HG02938 (cell line): Measurements from ENCODE around the gene BLOC1S3.

Experiments
- ATAC-seq: cut with Tn5 transposase; IDR thresholded peaks from one replicate; pipeline ENCODE4 v1.9.1; 2021; ENCODE audit warnings: mild to moderate bottlenecking, moderate library complexity; ENCODE audit not compliant: unreplicated experiment

The BLOC1S3 gene

DNA sequence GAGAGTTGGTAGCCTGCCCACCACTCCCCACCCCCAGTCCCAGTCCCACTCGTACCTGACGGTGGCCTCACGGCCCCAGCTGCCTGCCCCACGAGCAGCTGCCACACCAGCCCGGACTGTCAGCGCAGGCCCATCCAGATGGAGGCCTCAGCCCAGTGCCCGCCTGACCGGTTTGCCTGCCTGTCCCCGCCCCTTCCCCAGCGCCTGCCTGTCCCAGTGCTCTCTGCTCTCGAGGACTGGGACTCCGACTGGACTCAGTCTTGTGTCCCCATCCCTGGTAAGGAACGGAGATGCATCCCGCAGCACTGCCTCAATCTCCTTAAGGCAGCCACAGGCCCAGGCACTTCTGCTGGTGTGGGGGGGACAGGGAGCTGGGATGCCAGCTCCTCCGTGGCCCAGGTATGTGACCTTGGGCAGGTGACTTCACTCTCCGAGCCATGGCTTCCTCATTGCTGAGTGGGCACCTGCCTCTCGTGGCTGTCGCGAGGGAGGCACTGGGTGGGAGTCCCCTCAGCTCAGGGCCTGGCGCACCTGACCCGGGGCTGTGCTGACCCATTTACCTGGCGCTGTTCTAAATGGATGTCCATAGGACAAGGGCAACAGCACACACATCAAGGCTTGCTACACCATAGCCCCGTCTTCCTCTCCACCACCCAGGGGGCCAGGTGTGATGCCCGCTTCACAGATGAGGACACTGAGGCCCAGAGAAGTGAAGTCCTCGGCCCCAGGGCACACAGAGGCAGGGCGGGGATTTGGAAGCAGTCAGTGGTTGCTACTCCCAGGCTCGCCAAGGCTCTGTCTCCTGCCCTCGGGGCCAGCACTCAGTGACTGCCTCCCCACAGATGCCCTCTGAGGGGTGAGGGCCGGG is 17.5 kb upstream of the BLOC1S3 start, which contains the start of gene NKPD1:
Gene NKPD1, minus strand, starts transcription at position 113 of the 868 bp plus-strand sequence. CDS start 832 bp downstream, outside the sequence.
- no peak for ATAC-seq

DNA sequence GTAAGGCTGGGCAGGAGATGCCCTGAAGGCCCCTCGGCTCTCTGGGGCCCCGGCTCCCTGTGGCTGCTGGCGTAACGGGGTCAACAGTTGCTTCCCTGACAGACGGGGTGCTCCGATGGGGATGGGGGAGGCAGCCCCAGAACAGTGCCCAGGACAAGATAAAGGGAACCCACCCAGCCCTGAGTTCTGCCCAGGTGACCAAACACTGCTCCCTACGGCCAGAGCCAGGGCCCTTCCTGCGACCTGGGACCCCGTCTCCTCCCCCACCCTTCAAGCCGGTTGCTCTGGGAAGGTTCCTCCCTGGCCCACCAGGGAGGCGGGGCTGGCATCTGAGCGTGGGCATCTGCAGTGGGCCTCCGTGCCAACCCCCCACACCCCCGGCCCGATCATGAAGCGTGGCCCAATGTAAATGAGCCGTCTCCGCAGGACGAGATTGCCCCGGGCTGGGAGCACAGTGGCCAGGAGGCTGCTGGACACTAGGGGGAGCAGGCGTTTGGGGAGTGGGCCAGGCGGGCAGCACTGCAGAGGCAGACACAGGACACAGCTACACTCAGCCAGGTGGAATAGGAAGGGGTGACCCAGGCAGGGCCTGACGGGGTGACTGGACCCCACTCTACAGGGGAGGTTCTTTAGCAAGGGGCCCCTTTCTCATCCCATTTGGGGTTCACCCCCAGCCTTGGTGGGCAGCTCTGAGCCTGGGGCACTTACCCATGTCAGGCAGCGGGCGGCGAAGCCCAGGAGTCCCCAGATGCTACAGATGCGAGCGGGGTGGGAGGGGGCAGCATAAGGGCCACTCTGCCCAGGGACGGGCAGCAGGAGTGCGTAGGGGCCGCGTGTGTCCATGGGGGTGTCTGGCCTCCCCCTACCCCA is 16.6 kb upstream of the BLOC1S3 start:
- no peak for ATAC-seq

DNA sequence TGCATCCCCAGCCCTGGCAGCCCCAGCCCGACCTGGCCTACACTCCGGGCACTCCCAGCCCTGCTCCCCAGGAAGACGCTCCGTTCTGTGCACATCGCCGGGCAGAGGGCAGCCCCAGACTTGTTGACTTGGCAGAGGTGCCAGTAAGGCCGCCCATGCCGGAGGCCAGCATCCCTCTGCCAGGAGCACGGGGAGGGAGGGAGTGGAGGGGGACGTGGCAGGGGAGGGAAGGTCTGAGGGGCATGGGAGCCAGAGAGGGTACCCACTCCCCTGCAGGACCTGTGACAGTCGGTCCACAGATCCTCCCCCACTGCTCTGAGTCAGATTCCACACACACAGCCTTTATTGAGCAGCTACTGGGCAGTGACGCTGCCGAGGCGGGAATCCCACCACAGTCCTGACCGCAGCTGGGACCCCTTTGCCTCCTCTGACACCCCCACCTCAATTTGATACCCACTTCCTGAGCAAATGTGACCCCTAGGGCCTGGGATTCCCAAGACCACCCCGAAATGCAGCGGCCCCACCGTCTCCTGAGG is 15.9 kb upstream of the BLOC1S3 start:
- ATAC-seq = no peak

DNA sequence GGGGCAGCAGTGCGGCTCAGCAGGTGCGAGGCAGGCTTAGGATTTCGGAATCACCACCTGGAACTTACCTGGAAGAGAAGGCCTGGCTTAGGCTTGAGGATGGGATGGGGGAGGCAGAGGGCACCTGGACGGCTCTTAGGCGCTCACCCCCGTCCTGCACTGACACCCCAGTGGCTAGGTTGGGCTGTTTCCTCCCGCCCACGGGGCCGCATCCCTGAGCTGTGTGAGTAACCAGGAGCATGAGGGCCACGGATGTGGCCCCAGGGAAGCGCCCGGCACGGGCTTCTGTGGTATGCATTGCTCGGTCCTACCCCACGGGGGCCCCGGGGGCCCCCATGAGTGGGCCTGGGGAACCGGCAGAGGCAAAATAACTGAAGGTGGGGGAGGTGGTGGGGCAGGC is 15.4 kb upstream of the BLOC1S3 start:
- no peak for ATAC-seq

DNA sequence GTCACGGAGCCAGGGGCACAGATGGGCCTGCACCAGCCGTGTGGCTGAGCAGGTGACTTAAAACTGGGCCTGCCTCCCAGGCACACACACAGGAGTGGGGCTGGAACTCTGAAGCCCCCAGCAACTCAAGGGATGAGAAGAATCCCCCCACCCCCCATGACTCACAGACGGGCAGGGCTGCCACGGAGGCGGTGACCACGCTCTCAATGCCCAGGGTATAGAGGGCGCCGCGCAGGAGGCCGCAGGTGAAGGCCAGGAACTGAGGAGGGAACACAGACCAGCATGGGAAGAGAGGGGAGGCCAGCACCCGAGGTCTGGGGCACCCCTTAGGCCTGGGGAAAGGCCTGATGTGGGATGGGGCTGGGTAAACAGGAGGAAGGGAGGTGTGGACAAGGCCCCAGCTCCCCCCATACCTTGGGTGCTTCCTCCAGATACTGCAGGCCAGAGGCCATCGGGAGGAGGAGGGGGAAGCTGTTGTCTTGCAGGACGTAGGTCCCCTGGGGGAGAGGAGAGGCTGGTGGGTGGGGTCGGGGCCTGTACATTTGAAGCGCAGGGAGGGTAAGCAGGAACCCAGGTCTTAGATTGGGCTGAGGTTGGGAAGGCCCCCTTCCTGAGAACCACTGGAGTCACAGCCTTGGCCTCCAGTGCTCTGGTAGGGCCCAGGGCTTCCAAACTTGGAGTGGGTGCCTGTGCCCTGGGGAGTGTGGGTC is 14.7 kb upstream of the BLOC1S3 start:
- ATAC-seq = no peak

DNA sequence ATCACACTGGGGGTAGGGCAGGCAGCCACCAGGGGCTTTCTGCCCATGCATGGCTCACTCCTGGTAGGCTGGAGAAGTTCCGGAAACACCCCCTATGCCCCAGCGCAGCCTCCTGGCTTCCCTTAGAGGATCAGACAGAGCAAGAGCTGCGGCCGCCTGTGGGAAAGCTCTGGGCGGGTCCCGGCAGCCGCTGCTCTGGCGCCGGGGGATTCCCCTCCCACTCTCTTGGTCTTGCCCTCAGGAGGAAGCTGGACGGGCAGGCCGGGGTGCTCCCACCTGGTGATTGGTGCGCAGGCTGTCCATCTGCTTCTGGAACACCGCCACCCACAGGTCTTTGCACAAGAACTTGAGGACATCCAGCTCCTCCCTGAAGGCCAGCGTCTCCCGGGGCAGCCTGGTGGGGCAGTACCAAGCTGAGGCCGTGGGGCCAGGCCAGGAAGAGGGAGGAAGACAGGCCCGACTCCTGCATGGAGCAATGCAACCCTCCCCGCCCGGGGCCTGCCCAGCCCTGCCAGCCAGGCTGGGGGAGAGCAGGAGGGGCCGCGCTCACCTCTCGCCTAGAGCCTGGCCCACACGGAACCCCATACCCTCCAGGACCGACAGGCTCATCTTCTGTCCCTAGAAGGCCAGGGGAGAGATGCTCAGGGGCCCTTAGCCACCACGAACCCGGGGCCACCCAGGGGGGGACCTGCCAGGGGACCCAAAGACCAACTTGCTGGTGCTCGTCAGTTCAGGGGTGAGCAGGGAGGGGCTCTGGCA is 13.8 kb upstream of the BLOC1S3 start:
- peak; percentile 49 for ATAC-seq

DNA sequence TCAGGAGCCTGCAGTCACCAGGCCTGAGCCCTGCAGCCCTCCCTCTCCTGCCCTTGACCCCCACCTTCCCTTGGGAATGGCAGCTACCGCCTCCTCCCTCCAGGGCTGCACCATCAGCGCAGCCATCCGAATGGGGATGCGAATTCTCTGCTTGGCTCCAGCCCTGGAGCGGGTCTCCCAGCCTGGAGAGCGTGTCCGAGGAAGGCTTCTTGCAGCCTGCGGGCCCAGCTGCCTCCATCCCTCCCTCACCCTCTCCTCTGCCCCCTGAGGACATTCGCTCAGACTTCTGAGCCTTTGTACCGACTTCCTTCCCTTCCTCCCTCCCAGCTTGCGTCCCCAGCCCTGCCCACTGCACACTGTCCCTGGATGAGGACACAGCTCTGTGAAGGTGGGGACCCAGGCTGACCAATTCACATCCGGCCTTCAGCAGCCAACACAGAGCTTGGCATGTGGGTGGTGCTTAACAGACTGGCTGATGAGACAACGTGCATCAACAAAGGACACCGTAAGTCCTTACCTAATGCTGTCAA is 11.8 kb upstream of the BLOC1S3 start:
- no peak for ATAC-seq

DNA sequence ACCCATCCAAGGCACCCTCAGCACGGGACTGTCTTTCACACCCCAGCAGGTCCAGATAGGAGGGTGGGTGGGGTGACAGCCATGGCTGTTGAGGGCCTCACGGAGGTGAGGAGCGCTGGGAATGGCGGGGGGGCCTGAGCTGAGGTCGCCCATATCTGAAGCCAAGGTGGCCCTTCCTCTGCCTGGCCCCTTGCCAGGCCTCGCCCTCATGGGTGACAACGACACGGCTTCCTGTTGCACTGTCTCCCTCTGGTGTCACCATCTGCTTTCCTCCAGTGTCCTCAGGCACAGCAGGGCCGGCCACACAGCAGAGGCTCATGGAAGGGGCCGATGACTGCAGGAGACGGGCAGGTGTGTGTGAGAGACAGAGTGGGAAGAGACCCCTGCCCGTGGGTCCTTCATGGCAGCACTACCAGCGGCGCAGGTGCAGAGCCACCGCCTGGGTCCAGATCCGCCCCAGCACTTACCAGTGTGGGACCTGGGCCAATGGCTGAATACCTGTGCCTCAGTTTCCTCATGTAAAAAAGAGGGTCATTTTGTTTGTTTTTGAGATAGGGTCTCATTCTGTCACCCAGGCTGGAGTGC is 9.7 kb upstream of the BLOC1S3 start:
- ATAC-seq = no peak

DNA sequence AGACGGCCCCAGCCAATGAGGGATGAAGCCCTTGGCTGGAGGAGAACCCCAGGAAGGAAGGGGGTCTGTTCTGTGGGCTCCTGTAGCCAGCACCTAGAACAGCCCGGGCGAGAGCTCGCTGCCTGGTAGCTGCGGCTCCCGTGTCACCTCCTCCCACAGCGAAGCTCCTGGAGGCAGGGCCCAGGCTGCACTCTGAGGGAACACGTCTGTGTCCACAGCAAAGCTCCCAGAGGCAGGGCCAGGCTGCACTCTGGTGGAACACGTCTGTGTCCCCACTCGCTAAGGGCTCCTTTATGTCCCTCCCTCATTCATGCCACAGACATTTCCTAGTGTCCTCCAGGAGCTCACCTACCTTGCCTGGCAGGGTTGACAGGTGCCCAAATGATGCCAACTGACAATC is 9.0 kb upstream of the BLOC1S3 start:
- ATAC-seq = no peak

DNA sequence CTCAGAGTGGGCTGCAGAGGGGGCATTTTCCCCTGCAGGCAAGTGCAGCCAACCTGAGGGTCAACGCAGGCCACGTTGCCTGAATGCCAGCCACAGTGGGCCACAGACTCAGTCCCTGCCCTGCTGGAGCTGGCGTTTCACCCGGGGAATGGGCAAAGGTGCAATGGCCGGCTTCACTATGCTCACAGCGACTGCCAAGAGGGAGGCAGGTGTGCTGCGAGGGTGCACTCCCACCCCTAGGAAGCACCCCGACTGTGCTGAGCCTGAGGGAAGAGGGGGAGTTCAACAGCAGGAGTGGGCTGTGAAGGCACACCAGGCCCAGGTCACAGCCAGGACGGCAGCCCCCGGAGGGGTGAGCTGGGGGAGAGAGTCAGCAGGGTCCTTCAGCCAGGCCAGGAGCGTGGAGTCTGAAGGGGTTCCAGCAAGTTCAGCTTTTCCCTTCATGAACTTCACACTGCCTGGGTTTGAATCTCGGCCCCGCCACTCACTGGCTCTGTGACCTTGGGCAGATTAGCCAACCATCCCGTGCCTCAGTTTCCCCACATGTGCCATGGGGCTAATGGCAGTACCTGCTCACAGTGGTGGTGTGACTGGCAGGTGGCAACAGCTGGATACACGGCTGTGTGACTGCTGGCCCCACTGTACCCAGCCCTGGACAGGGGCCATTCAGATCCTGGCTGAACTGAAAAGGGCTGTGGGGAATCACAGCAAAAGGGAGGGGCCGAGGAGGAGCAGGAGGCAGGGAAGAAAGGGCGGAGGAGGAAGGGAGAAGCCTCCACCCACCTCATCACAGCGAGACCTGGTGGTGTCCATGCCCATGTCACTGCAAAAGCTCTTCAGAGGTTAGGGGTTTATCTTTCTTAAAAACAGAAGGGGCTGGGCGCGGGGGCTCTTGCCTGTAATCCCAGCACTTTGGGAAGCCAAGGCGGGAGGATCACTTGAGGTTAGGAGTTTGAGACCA is 8.2 kb upstream of the BLOC1S3 start:
- no peak for ATAC-seq

DNA sequence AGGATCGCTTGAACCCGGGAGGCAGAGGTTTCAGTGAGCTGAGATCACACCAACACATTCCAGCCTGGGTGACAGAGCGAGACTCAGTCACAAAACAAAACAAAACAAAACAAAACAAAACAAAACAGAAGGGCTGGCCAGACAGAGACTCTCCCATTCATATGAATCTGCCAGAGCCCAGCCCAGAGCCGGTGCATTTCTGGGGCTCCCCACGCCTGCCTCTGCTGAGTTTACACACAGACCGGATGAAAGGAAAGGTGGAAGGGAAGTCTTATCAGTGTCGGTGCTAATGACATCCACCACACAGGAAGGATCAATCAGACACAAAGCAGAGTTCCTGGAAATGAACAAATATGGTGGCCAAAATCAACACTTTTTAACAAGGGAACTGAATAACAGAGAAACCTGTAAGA is 7.4 kb upstream of the BLOC1S3 start:
- ATAC-seq = no peak

DNA sequence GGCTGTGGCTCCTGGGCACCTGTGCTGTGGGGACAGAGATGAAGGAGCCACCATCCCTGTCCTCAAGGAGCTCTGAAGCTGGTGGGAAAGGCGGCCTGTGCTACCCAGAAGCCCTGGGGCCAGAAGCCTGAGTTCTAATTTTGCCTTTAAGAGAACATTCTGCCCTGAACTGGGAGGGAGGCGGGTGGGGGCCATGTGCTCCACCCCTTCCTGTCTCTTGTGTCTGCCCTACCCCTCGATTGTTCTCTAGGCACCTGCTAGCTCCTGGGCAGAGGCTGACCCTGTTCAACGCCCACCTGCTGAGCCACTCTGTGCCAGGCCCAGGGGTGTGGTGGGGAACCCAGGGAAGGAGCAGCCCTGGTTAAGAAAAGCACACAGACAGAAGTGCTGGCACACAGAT is 6.4 kb upstream of the BLOC1S3 start:
- no peak for ATAC-seq

DNA sequence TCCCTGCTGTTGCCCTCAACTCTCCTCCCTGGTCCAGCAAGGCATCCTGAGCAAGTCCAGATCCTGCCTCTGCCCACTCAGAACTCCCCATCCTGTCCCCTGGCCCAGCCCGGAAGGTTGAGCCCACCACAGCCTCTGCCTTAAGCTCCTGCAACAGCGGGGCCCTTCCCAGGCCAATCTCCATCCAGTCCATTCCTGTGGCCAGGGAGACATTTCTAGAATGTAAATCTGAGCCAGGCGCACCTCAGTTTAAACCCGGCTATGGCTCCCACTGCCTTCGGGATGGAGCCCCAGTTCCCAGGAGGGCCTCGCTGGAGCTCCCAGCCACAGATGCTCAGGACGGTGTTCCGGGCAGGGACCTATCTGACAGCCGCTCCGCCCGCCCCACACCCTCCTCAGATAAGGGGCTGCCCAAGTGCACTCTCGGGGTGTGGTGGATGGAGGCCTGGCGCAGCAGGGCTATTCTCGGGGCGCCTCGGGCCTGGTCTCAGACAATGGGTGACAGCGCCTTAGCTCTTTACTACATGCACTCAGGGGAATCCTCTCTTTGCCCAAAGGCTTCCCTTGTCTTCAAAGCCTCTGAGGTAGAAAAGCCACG is 5.9 kb upstream of the BLOC1S3 start:
- no peak for ATAC-seq

DNA sequence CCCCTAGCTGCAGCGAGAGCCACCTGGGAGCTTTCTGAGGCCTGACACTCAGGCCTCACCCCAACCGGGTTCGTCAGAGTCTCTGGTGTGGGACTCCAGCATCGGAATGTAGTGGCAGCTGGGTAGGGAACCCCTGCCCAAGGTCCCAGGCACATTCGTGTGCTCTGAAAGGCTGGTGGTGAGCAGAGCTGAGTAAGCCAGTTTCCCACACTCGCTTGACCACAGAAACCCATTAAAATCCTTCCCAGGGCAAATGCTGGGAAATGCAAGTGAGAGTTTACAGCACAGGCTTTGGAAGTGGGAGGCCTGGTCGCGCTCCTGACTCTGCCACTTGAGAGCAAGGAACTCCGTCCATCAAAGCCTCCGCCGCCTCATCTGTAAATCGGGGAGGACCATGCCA is 4.8 kb upstream of the BLOC1S3 start:
- ATAC-seq = no peak

DNA sequence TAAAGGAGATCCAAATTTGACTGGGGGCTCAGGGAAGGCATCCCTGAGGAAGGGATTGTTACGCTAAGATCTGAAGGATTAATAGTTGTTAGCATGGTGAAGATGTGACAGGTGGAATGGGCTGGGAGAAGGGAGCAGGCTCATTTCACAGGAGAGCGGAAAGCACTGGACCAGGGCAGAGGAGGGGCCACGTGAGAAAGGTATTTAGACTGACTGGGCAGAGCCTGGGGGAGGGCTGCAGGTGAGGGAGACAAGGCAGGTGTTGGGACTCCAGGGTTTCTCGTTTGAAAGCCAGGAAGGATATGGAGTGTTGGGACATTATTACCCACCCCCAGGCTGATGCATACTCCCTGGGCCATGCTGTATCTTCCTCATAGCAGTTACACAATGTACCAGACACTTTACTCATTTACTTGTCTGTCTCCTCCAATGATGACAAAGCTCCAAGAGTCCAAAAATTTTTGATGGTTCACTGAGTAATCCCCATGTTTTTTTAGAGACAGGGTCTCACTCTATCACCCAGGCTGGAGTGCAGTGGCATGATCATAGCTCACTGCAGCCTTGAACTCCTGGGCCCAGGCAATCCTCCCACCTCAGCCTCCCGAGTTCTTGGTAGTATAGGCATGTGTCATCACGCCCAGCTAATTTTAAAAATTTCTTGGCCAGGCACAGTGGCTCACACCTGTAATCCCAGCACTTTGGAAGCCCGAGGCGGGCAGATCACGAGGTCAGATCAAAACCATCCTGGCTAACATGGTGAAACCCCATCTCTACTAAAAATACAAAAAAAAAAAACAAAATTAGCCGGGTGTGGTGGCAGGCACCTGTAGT is 2.9 kb upstream of the BLOC1S3 start:
- ATAC-seq = no peak

DNA sequence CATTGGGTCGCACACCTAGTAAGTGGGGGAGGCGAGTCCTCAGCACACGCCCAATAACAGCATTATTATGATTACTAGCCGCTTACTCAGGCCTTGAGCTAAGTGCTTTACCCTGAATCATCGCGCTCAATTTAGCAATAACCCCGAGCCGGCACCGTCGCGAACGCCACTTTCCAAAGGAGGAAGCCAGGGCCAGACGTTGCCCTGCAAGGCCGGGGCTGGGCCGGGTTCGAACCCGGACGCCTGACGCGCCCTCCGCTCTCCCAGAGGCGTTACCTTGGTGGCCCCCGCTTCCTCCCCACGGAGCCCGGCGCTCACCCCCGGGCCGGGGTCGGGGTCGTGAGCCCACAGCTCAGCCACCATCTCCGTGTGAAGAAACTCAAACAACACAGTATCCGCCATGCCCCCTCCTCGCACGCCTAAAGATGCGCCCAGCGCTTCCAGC is 745 bp upstream of the BLOC1S3 start, which contains the start of gene TRAPPC6A:
Gene TRAPPC6A, minus strand, starts transcription at position 421 of the 445 bp plus-strand sequence. Its CDS starts 19 bp downstream, at position 402.
- peak; percentile 1 for ATAC-seq
